Erythroblast (primary cell): ENCODE measurements around the gene DEFB114.
"Not testable (repeated sequence)": the region's sequence is repeated elsewhere in the genome, so short reads cannot be mapped to it uniquely, and the experiment has no call there.

Experiments used
- DNase-seq, 2 experiments: peaks; one replicate each; lab custom pipeline; 2025; lab: John Stamatoyannopoulos, UW
- GATA1 ChIP-seq: IDR thresholded peaks from 2 replicates; pipeline ENCODE4 v1.6.1; 2011; ENCODE audit warnings: low read depth, mild to moderate bottlenecking, control low read depth, low read length, moderate library complexity
- POLR2A ChIP-seq: IDR thresholded peaks from 2 replicates; pipeline ENCODE4 v1.6.1; 2011; ENCODE audit warnings: mild to moderate bottlenecking, low read length

DEFB114 gene

DNA sequence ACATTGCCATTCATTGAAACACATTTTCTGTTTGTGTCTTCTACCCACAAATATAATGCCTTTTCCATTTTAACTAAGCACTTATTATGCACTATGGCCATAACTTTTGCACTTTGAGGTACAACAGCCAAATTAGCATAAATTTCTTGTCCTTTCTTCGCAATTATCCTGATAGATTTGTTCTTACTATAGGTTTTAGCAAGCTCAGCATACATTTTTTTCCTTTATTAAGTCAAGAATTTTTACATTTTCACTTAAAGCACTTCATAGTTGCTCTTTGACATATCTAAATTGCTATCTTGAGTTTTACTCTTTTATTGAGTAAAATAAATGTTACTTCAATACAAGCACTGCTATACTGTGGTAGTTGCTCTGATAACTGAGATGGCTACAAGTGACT lies 5.8 kb downstream of the DEFB114 start:
- no peak for DNase-seq
- TF ChIP-seq POLR2A = no peak

DNA sequence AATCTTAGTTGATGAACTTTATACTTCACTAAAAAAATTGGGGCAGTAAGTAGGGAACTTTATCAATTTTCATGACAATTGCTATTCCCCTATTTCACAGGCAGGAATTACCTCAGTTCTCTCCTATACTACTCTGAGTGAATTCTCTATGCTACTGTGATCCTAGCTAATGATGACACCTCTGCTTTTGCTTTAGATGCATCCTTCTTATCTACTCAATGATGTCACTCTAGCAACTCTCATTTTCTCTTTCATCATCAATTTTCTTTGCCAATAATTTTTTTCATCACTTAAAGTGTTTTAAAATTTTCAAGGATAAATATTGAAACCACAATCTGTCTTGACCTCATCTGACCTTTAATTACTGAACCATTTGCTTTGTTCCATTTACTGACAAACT lies 8.1 kb downstream of the DEFB114 start:
- TF ChIP-seq GATA1 (no peak), POLR2A (no peak)

DNA sequence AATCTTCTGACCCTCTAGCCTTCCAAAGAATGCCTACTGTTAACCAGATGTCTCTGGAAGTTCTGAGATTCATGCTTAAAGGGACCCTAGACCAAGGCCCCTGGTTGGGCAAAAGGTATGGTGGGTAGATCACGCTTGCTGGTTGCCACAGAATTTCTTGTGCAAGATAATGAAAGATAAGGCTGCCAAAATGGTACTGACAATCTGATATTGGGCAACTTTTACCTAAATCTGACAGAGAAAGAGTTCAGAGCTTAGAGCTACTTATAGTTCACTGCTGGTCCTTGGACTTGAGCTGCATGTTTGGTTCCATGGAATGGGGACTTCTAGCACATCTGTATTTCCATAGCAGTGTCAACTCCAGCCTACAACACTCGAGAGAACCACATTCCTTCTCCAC lies 12.0 kb downstream of the DEFB114 start:
- DNase-seq = no peak
- TF ChIP-seq POLR2A (no peak), GATA1 (no peak)

More for the DNA sequence above, 8.1 kb downstream of the DEFB114 start:
- DNase-seq = peak in 1 of 2 experiments; percentile 44

DNA sequence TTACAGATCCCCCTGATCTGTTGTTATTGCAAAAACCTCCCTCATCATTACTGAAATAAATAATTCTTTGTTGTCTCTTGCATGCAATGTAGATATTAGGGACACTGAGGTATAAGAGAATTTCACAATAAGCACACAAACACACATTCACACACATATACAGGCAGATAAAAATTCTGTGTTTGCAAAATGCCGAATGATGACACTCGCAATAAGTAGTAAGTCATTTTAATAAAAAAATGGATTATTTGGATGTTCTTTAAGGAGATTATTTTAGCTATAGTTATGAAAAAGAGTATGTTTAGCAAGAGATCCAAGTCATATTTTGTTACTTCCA lies 13.6 kb downstream of the DEFB114 start:
- DNase-seq = no peak
- TF ChIP-seq GATA1 = no peak
- TF ChIP-seq POLR2A = no peak

DNA sequence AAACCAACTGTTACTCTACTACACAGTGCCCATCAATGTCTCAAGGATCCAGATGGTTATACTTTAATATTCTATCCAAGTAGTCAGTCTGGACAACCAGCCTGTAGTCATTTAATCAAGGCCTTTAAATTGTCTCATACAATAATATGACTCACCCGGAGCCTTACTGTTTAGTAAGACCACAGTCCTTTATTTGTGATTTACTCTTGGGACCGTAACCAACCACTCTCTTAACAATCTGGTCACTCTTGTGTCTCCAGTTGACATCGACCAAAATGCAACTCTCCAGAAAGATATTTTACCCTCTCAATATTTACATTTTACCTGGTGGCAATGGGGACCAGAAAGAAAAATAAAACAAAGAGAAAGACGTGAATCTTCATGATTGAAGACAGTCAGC lies 14.9 kb downstream of the DEFB114 start:
- DNase-seq = no peak

DNA sequence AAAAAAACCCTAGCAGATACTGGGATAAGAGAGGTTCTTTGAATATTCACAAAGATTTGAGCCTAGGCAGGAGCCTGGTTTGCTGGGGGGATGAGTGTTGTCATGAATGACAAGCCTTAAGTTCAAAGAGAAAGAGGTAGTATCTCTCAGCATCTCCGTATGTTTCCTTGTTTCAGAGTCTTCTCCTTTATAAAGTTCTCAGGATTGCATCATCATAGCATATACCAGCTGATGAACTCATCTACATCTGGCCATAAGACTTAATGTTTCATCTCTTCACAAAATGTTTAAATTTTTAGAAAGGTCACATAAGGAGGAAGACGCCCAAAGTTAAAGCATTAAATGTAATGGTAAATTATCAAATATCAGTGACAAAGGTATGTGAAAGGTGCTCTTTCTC lies 17.1 kb downstream of the DEFB114 start:
- TF ChIP-seq GATA1 (no peak), POLR2A (no peak)
- DNase-seq = no peak

More for the DNA sequence above, 14.9 kb downstream of the DEFB114 start:
- TF ChIP-seq POLR2A (no peak), GATA1 (no peak)

DNA sequence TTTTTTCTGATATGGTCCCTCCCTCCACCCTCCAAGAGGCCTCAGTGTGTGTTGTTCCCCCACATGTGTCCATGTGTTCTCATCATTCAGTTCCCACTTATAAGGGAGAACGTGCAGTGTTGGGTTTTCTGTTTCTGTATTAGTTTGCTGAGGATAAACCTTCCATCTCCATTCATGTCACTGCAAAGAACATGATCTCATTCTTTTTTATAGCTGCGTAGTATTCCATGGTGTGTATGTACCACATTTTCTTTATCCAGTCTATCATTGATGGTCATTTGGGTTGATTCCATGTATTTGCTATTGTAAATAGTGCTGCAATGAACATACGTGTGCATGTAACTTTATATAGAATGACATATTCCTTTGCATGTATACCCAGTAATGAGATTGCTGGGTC lies 19.9 kb downstream of the DEFB114 start:
- not testable (repeated sequence) for DNase-seq

DNA sequence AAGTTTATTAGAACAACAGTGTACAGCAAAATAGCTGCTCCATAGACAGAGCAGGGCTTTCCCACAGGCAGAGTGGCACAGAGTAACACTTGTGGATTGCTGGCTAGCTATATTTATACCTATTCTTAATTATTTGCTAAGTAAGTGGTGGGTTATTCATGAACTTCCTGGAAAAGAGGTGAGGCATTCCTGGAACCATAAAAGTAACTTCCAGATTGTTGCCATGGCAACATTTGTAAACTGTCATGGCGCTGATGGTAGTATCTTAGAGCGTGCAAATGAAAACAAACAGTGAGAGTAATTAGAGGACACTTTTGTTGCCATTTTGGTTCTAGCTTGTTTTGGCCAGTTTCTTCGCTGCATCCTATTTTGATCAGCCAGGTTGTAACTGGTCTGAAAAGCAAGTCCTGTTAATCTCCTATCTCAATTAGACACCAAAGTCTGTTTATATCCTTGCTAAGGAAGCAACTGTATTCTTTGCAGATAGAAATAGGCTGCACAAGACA lies 23.9 kb downstream of the DEFB114 start:
- TF ChIP-seq GATA1 (no peak), POLR2A (no peak)
- DNase-seq = peak; percentile 77 to 79

DNA sequence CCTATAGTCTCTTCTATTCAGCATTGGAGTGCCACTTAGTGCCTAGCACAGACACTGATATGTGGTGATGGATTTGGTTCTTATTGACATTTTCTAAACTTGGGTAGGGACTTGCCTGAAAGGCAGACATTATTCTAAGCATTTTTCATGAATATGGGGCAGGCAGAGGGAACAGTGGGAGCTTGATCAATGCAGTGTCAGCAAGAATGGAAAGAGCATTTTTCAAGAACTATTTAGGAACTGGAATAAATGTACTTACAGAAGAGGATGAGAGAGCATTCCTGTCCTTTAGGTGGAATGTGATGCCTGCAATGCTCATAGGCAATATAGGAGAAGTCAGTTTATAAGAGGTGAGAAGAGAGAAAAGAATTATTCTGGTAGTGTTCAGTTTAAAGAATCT lies 26.2 kb downstream of the DEFB114 start:
- TF ChIP-seq POLR2A (no peak), GATA1 (no peak)
- no peak for DNase-seq

DNA sequence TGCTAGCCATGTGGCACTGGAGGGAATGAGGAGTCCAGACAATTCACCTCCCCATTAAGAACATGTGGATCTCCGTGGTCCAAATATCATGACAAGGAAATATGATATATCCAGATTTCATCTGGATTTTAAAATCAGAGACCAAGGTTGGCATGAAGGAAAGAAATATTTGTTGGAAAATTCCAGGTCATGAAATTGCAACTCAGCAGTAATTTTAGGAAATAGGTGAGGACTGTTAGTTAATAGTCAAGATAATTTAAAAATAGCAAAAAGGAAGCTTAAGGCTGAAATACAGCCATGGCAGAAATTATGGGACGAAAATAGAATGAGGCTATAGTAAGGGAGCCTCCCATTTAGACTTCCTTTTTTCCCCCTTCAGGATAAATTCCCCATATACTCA lies 26.9 kb downstream of the DEFB114 start:
- TF ChIP-seq POLR2A = no peak
- no peak for TF ChIP-seq GATA1
- DNase-seq = no peak

DNA sequence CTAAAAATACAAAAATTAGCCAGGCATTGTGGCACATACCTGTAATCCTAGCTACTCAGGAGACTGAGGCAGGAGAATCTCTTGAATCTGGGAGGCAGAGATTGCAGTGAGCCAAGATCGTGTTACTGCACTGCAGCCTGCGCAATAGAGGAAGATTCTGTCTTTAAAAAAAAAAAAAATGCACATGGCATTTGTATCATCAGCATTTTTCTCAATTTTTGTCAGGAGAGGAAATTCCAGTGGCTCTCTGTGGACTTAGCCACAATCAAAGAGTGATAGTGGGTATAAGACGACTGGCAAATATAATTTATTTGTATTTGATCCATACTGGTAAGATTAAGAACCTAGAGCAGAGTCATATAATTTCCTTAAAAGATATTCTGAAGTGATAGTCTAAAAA lies 28.6 kb downstream of the DEFB114 start:
- TF ChIP-seq POLR2A = no peak
- no peak for TF ChIP-seq GATA1
- DNase-seq = no peak

DNA sequence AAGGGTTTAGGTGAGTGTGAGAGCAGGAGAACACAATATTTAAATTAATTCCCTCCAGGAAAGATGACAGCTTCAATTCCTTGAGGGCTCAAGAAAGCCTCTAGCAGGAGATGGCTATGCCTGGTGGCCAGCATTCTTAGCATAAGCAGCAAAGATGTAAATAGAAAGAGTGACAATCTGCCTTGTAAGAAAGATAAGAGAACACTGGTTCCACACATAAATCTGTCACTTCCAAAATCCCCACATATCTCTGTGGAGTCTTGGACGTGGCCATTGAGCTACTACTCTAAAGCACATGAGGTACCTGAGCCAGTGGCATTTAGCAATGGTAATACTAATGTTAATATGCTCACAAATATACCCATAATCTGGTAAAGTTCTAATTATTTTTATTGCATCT lies 29.2 kb downstream of the DEFB114 start:
- no peak for DNase-seq
- no peak for TF ChIP-seq GATA1
- TF ChIP-seq POLR2A = no peak

DNA sequence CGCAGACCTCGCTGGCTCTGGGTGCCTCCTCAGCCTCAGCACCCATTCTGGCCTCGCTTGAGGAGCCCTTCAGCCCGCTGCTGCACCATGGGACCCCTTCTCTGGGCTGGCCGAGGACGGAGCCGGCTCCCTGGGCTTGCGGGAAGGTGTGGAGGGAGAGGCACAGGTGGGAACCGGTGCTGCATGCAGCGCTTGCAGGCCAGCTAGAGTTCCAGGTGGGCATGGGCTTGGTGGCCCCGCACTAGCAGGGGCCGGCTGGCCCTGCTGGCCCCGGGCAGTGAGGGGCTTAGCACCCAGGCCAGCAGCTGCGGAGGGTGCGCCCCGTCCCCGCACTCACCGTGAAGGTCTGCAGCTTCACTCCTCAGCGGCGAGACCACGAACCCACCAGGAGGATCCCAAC lies 30.4 kb downstream of the DEFB114 start:
- no peak for TF ChIP-seq POLR2A

DNA sequence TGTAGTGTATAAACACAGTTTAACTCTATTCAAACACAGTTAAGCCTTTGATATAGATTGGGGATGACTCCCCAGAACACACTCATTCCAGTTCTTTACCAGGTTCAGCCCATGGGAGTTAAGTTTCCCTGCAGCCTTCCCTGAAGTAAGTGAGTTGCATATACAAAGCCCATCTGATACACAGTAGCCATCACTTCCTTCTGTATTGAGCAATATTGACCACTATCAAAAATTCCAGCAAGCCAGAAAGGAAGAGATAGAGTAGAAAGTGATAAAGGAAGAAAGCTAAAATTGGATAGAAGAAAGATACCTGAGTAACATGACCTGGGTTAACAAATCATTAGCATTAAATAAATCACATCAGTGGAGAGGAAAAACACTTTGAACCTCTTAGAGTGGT lies 34.6 kb downstream of the DEFB114 start:
- DNase-seq = no peak
- TF ChIP-seq POLR2A (no peak), GATA1 (no peak)

More for the DNA sequence above, 30.4 kb downstream of the DEFB114 start:
- DNase-seq = no peak

DNA sequence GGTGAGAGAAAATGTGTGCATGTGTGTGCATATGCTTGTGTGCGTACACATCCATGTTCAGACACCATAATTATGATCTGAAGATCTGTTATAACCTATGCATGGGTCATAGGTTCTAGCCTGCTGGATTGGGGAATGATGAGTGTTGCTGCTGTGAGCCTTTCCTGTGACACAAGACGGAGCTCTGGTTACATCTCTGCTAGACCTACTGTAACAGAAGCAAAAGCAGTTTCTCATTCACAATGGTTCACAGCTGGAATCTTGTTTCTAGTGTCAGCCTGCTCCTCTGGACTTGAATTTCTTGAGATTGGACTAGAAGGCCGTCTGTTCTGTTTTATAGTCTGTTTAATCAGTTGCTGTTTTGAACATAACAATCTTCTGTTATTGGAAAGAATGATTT lies 40.1 kb downstream of the DEFB114 start:
- no peak for DNase-seq
- TF ChIP-seq POLR2A = no peak
- no peak for TF ChIP-seq GATA1

DNA sequence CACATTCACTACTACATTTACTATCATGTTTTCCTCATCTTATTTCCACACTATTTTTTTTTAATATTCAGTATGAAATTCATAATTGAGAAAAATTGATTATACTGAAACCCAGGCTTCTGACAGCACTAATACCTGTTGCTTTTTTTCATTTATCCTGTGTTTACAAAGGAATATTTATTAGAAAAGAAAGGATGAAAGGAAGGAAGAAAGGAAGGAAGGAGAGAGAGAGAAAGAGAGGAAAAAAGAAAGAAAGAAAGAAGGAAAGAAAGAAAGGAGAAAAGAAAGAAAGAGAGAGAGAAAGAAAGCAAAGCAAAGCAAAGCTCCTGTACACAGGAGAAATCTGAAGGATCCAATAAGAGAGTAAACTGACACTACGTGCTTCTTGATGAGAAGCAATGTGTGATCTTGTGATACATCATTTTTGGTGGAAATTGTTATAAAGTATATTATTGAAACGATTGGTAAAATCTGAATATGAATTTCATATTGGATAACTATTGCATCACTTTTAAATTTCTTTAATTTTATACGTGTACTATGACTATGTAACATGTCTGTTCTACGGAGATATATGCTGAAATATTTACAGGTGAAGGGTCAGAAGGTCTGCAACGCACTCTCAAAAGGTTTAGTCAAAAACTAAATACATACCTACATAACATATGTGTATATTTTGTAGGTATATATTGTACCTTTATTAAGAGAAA lies 43.9 kb downstream of the DEFB114 start:
- TF ChIP-seq POLR2A (no peak), GATA1 (no peak)
- DNase-seq = no peak
